GM23338 (cell line): ENCODE data around the gene CADPS.

ENCODE experiments used
- TF ChIP-seq, protein P1 (sequence below): IDR thresholded peaks from one replicate; pipeline ENCODE4 v1.6.1; 2018; ENCODE audit warnings: antibody characterized with exemption; ENCODE audit not compliant: unreplicated experiment
- TF ChIP-seq, protein P2 (sequence below), 2 experiments: fragments of 200-600 bp in 1 of 2; sonication (generic) in 1 of 2; conservative IDR thresholded peaks; 2 replicates each; pipeline versions ENCODE4 v1.5.1 to v1.6.1; 2016 to 2017; ENCODE audit warnings: antibody characterized with exemption in 2 of 2, low read depth in 2 of 2, mild to moderate bottlenecking in 2 of 2, moderate library complexity in 1 of 2

DNA sequence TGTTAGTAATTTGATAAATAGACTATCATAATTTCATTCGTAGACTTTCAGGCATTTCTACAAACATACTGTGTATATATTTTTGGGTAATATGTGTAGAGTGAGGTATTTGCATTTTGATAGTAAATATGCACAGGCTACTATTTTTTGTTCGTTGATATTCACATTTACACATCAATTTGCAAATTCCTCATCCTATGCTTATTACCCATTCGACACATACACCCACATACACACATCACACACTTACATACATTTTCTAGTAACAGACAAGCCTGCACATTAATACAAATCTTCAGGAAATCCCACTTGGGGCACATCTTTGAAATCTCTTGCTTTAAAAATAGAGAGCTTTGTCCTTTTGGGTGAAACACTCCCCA is 373.9 kb downstream of the CADPS start:
- TF ChIP-seq, protein P1, sequence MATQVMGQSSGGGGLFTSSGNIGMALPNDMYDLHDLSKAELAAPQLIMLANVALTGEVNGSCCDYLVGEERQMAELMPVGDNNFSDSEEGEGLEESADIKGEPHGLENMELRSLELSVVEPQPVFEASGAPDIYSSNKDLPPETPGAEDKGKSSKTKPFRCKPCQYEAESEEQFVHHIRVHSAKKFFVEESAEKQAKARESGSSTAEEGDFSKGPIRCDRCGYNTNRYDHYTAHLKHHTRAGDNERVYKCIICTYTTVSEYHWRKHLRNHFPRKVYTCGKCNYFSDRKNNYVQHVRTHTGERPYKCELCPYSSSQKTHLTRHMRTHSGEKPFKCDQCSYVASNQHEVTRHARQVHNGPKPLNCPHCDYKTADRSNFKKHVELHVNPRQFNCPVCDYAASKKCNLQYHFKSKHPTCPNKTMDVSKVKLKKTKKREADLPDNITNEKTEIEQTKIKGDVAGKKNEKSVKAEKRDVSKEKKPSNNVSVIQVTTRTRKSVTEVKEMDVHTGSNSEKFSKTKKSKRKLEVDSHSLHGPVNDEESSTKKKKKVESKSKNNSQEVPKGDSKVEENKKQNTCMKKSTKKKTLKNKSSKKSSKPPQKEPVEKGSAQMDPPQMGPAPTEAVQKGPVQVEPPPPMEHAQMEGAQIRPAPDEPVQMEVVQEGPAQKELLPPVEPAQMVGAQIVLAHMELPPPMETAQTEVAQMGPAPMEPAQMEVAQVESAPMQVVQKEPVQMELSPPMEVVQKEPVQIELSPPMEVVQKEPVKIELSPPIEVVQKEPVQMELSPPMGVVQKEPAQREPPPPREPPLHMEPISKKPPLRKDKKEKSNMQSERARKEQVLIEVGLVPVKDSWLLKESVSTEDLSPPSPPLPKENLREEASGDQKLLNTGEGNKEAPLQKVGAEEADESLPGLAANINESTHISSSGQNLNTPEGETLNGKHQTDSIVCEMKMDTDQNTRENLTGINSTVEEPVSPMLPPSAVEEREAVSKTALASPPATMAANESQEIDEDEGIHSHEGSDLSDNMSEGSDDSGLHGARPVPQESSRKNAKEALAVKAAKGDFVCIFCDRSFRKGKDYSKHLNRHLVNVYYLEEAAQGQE = no peak
- TF ChIP-seq, protein P2, sequence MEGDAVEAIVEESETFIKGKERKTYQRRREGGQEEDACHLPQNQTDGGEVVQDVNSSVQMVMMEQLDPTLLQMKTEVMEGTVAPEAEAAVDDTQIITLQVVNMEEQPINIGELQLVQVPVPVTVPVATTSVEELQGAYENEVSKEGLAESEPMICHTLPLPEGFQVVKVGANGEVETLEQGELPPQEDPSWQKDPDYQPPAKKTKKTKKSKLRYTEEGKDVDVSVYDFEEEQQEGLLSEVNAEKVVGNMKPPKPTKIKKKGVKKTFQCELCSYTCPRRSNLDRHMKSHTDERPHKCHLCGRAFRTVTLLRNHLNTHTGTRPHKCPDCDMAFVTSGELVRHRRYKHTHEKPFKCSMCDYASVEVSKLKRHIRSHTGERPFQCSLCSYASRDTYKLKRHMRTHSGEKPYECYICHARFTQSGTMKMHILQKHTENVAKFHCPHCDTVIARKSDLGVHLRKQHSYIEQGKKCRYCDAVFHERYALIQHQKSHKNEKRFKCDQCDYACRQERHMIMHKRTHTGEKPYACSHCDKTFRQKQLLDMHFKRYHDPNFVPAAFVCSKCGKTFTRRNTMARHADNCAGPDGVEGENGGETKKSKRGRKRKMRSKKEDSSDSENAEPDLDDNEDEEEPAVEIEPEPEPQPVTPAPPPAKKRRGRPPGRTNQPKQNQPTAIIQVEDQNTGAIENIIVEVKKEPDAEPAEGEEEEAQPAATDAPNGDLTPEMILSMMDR (conservative IDR thresholded peaks at IDR 0.05; ENCODE audit: low read depth in 2 of 2) = 0 out of 4 replicates have a peak, but pooled peaks of 1 of the 2 experiments have one; percentile 0
